Measurements from ENCODE around the gene B4GALNT3. TPM values are rescaled to one million over a fixed set of nuclear protein-coding genes. Genes with fewer than 3 reads are reported as not detected.

The B4GALNT3 gene
- total and polyA plus RNA-seq, 10 of the 15 experiments (the other 5 are each of a cell fraction or from before 2014, with no cell fraction given): 0.05 to 4.2 (median 2.7) TPM; not detected in 1

DNA sequence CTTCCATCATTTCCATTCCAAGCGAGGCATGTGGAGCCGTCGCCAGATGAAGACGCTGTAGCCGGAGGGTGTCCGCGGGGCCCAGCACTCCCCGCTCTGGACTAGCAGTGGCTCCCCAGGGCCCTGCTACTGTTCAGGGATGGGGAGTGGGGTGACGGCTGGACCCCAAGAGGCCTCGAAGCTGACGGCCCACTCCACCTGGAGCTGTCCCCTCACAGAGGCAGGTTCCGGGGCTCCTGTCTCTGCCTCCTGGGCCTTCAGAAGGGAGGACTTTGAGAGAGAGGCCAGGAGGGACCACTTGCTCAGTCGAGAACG is 101.6 kb downstream of the B4GALNT3 start:
- Histone ChIP-seq H3K36me3 (ENCODE audit: control insufficient read depth in 2 of 2, insufficient read depth in 2 of 2, low read length in 1 of 2) (no peaks in the 10 kb centered on the region), H3K4me1 (ENCODE audit: control insufficient read depth, insufficient read depth, low read length) (peaks cover 23% of the 10 kb centered on the region), H3K79me2 (ENCODE audit: control insufficient read depth, insufficient read depth, low read length) (no peaks in the 10 kb centered on the region), H3K9ac (ENCODE audit: control insufficient read depth, insufficient read depth, low read length) (no peak overlapping the region), H4K20me1 (ENCODE audit: control insufficient read depth, insufficient read depth) (no peaks in the 10 kb centered on the region), H2AFZ (ENCODE audit: control insufficient read depth, low read depth, low read length) (no peak overlapping the region), H3K4me2 (ENCODE audit: control insufficient read depth, insufficient read depth) (no peak overlapping the region), H3K9me3 (replicated peaks; ENCODE audit: control insufficient read depth, insufficient read depth, low read length) (no peaks in the 10 kb centered on the region), H3K27ac (ENCODE audit: control insufficient read depth, insufficient read depth) (no peak overlapping the region), H3K4me3 (no peak overlapping the region), H3K27me3 (replicated peaks in 1 of 2; ENCODE audit: control insufficient read depth in 2 of 2, insufficient read depth in 2 of 2, low read length in 1 of 2) (no peaks in the 10 kb centered on the region)
- no TSS peak for BruUV-seq (replicated peaks)
- ChIA-PET POLR2A (no interaction called here), RAD21 (ENCODE audit: unreplicated experiment) (no interaction called here), CTCF (no interaction called here), SMC1A (ENCODE audit: uncharacterized antibody, unreplicated experiment) (no interaction called here)
- WGBS (ENCODE audit: insufficient coverage, insufficient replicate concordance, low lambda C conversion rate, missing lambda C conversion rate): 84% methylated on average over 11 of the region's 14 CpGs
- intact Hi-C loops (cut with micrococcal nuclease; ENCODE audit: unreplicated experiment): loop anchor here (10.0 kb wide), 1 partner anchor 313 kb away; no protein-coding TSS in a partner anchor
- FAIRE-seq (no peak), ATAC-seq (no peak), DNase-seq (ENCODE audit: low read depth, low spot score) (no peak)
- in situ Hi-C loops (cut with MboI): no loop called here
- no peak for TF ChIP-seq MTA2 (IDR thresholded peaks at IDR 0.05; ENCODE audit: low read depth)
- no peak for TF ChIP-seq ZNF24 (IDR thresholded peaks at IDR 0.05)
- no peak for TF ChIP-seq CEBPB (IDR thresholded peaks at IDR 0.05; ENCODE audit: borderline replicate concordance in 1 of 2, low read depth in 2 of 2, low read length in 2 of 2)
- TF ChIP-seq ZNF384 (IDR thresholded peaks at IDR 0.05; ENCODE audit: borderline replicate concordance, low read depth, low read length): no peak
- TF ChIP-seq TCF12 (IDR thresholded peaks at IDR 0.05; ENCODE audit: low read depth, low read length): no peak
- no peak for TF ChIP-seq NR2F1 (conservative IDR thresholded peaks at IDR 0.05)
- TF ChIP-seq, protein P1, sequence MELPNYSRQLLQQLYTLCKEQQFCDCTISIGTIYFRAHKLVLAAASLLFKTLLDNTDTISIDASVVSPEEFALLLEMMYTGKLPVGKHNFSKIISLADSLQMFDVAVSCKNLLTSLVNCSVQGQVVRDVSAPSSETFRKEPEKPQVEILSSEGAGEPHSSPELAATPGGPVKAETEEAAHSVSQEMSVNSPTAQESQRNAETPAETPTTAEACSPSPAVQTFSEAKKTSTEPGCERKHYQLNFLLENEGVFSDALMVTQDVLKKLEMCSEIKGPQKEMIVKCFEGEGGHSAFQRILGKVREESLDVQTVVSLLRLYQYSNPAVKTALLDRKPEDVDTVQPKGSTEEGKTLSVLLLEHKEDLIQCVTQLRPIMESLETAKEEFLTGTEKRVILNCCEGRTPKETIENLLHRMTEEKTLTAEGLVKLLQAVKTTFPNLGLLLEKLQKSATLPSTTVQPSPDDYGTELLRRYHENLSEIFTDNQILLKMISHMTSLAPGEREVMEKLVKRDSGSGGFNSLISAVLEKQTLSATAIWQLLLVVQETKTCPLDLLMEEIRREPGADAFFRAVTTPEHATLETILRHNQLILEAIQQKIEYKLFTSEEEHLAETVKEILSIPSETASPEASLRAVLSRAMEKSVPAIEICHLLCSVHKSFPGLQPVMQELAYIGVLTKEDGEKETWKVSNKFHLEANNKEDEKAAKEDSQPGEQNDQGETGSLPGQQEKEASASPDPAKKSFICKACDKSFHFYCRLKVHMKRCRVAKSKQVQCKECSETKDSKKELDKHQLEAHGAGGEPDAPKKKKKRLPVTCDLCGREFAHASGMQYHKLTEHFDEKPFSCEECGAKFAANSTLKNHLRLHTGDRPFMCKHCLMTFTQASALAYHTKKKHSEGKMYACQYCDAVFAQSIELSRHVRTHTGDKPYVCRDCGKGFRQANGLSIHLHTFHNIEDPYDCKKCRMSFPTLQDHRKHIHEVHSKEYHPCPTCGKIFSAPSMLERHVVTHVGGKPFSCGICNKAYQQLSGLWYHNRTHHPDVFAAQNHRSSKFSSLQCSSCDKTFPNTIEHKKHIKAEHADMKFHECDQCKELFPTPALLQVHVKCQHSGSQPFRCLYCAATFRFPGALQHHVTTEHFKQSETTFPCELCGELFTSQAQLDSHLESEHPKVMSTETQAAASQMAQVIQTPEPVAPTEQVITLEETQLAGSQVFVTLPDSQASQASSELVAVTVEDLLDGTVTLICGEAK (IDR thresholded peaks at IDR 0.05; ENCODE audit: borderline replicate concordance): no peak
- TF ChIP-seq, protein P2, sequence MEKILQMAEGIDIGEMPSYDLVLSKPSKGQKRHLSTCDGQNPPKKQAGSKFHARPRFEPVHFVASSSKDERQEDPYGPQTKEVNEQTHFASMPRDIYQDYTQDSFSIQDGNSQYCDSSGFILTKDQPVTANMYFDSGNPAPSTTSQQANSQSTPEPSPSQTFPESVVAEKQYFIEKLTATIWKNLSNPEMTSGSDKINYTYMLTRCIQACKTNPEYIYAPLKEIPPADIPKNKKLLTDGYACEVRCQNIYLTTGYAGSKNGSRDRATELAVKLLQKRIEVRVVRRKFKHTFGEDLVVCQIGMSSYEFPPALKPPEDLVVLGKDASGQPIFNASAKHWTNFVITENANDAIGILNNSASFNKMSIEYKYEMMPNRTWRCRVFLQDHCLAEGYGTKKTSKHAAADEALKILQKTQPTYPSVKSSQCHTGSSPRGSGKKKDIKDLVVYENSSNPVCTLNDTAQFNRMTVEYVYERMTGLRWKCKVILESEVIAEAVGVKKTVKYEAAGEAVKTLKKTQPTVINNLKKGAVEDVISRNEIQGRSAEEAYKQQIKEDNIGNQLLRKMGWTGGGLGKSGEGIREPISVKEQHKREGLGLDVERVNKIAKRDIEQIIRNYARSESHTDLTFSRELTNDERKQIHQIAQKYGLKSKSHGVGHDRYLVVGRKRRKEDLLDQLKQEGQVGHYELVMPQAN (conservative IDR thresholded peaks at IDR 0.05): no peak
- TF ChIP-seq CHD4 (IDR thresholded peaks at IDR 0.05): no peak
- TF ChIP-seq RUNX3 (IDR thresholded peaks at IDR 0.05; ENCODE audit: low read length): no peak
- TF ChIP-seq, protein P3, sequence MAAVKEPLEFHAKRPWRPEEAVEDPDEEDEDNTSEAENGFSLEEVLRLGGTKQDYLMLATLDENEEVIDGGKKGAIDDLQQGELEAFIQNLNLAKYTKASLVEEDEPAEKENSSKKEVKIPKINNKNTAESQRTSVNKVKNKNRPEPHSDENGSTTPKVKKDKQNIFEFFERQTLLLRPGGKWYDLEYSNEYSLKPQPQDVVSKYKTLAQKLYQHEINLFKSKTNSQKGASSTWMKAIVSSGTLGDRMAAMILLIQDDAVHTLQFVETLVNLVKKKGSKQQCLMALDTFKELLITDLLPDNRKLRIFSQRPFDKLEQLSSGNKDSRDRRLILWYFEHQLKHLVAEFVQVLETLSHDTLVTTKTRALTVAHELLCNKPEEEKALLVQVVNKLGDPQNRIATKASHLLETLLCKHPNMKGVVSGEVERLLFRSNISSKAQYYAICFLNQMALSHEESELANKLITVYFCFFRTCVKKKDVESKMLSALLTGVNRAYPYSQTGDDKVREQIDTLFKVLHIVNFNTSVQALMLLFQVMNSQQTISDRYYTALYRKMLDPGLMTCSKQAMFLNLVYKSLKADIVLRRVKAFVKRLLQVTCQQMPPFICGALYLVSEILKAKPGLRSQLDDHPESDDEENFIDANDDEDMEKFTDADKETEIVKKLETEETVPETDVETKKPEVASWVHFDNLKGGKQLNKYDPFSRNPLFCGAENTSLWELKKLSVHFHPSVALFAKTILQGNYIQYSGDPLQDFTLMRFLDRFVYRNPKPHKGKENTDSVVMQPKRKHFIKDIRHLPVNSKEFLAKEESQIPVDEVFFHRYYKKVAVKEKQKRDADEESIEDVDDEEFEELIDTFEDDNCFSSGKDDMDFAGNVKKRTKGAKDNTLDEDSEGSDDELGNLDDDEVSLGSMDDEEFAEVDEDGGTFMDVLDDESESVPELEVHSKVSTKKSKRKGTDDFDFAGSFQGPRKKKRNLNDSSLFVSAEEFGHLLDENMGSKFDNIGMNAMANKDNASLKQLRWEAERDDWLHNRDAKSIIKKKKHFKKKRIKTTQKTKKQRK (IDR thresholded peaks at IDR 0.05; ENCODE audit: low read depth, low read length): no peak

Data from GM12878 (cell line).